Putamen (tissue), 1 donor: ENCODE data around the gene NPY.
"Not testable (repeated sequence)": the region's sequence is repeated elsewhere in the genome, so short reads cannot be mapped to it uniquely, and the experiment has no call there.

ENCODE experiments used
- DNase-seq: peaks from one replicate; pipeline ENCODE4 v3.0.0-alpha.2; 2016; ENCODE audit warnings: low spot score

Gene NPY

GRCh38 chr7:24283897-24284698, at the start of gene NPY:
Gene NPY (plus strand): TSS chr7:24284190. CDS start chr7:24285241, 1,051 bp downstream.
- no peak for DNase-seq

DNA sequence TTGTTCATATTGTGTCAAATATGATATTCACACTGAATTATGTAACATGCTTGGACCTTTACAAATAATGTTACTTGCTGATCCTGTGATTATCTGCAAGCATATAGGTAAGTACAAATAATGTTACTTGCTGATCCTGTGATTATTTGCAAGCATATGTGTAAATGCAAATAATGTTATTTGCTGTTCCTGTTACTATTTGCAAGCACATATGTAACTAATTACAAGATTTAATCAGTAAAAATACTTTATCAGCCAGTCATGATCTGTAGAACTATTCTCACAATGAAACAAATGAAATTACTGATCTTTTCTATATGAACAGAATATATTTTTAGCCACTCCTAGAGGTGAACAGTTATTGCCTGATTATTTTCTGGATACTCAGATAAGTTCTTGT, 44.7 kb upstream of the NPY start:
- DNase-seq, result no peak

DNA sequence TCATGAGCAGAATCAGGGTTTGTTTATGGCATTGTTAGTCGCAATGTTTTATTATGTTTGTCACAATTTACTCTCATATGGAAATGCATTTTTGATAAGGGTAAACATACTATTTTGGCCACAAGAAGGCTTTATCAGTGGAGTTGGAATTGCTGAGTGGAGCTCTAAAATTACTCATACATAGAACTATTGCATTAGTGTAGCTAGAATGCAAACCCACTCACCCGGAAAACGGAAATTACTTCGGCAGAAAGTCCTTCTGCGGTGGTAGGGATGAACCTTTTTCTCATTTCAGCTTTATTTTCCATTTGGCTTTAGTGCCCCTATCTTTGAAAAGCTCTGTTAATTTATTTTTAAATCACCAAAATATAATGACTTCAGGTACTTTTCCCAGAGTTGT, 42.8 kb upstream of the NPY start:
- DNase-seq, result no peak

- no peak for DNase-seq
These were observed 39.4 kb upstream of the NPY start for GRCh38 chr7:24244554-24244953.

DNA sequence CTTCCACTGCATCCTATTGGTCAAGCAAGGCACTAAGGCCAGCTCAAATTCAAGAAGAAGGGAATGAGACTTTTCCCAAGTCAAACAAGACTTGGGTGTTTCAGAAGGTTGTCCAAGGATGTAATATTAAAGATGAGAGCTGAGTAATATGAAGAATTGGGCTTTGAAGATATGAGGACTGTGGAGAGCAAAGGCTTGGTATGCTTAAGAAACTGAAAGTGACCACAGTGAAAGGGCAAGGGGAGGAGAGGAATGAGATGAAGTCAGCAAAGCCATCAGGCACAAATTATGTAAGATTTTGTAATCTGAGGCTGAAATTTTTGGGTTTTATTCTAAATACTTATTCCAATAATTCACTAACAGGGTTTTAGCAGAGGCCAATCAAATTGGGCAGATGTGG, 38.6 kb upstream of the NPY start:
- DNase-seq, result no peak

DNA sequence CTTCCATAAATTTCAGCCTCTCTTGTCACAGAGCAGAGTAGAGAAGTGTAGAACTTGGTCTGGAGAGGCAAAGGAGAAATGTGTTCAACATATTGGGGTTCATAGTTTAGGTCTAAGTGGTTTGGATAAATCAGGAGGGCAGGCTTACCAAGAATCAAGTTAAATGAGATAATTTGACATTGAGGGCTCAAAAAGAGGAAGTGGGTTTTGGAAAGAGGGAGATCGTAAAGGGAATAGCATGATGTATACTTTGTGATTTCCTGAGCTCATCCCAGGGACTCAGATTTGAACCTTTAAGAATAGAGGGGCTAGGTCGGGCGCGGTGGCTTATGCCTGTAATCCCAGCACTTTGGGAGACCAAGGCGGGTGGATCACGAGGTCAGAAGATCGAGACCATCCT, 34.7 kb upstream of the NPY start:
- DNase-seq, result no peak

DNA sequence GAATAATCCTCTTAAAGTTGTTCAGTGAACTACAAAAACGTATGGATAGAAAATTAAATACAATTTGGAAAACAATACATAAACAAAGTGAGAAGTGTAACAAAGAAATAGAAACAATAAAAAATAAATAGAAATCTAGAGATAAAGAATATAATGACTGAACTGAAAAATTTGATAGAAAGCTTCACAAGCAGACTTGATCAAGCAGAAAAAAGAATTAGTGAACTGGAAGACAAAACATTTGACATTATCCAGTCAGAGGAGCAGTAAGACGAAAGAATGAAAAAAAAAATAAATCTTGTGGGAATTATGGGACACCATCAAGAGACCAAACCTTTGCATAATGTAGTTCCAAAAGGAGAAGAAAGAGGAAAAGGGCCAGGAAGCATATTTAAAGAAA, 32.4 kb upstream of the NPY start:
- DNase-seq, result no peak

DNA sequence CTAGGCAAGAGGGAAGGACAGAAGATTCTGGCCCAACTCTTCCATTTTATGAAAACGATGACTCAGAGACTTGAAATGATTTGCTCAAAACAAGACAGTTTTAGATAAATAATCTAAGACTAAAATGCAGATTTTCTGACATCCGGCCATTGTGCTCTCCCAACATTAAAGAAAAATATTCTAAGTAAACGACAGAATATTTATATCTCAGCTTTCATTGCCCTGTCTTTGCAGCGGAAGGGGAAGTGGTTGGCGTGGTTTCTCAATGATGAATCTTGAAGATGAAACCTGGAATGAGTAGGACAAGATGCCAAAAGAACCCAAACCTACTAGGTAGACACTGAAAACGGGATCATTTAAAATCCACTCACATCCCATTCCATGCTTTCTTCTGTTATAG, 28.9 kb upstream of the NPY start:
- no peak for DNase-seq

GRCh38 chr7:24258324-24258723, 25.7 kb upstream of the NPY start:
- not testable (repeated sequence) for DNase-seq

DNA sequence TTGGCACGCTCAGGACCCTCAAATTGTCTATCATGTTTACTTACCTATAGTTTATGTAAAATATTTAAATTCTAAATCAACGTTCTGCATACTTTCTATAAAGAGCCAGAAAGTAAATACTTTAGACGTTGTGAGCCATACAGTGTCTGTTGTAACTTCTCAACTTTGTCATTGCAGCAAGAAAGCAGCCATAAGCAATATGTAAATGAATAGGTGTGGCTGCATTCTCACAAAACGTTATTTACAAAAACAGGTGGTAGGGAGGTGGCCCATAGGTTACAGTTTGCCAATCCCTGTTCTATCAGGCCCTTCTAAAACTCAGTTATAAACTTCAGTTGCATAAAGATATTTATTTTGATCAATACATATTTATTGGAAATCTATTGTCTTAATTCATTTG, 12.1 kb upstream of the NPY start:
- DNase-seq, result no peak

DNA sequence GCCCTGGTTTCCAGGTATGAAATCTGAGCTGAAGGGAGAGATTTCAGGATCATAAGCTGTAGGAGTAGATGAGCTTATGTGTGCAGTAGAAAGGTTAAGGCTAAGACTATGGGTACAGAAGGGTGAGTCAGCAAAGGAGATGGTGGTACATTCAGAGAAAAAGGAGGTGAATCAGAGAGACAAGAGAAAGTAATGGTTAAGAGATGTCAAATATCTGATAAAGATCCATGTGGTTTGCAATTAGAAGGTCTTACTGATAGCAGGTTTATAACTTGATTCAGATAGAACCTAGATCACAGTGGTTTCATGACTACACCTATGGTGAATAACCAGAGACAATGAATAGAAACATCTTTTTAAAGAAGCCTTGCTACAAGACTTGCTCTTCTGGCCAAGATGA, 4.5 kb upstream of the NPY start:
- no peak for DNase-seq

- DNase-seq, result no peak
These were observed 465 bp upstream of the NPY start for GRCh38 chr7:24283554-24283896.

GRCh38 chr7:24284699-24285506, 913 bp downstream of the NPY start:
- DNase-seq, result no peak

DNA sequence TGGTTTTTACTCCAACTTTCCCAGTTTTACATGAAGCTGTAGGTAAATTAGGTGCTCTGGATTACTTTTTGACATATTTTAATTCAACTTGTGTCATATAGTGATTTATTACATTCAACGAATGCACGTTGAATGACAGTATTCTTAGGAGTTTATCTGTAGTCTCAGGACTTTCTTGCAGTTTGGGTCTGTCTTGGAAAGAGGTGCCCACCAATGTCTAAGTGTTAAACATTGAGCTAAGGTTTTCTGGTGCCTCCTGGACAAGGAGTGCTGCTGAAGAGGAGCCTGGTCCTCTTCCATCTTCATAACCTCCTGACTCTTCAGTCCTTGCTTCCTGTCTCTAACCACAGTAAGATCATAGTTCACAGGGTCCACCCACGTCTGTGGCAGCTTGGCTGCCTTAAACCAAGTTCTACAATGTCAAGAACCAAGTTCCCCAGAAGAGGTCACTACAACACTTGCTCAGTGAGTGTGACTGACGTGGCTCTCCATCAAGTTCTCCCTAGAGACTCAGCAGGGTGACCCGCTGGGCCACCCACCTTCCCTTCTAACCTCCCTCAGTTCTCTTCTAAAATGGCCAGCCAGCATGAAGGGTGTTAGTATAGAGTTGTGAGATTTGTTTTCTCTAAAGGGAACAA, 6.1 kb downstream of the NPY start:
- peak; percentile 17 for DNase-seq

DNA sequence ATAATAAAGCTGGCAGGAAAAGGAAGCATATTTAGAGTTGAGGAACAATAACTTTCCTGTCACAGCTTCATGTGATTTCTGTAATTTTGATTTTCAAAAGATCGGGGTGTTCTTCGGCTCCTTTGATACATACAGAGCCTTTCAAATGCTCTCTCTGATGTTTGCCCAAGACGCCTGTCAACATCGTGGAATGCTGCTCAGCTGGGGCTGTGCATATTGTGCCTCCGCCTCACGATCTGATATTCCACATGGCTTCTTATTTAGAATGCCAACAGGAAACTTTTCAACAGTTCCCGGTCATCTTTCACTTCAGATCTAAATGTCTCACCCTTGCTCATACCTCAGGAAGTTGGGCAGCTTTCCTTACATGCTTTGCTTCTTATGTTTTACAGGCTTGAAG, 7.3 kb downstream of the NPY start:
- DNase-seq, result no peak

DNA sequence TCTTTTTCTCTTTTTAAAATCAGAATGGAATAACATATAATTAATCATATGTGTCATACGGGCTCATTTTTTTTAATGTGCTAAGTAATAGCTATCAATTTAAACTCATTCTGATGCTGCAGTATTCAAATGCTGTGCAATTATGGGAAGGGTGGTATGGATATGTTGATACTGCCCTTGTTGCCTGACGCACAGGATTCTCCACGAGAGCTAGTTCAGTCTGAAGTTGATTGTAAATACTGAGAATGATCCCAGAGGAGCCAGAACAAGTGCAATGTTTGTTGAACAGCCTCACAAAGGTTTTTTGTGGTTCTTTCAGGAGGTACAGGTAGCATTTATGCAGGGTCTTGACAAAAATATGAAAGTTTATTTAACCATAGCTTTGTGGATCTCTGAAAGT, 13.4 kb downstream of the NPY start:
- DNase-seq, result no peak

DNA sequence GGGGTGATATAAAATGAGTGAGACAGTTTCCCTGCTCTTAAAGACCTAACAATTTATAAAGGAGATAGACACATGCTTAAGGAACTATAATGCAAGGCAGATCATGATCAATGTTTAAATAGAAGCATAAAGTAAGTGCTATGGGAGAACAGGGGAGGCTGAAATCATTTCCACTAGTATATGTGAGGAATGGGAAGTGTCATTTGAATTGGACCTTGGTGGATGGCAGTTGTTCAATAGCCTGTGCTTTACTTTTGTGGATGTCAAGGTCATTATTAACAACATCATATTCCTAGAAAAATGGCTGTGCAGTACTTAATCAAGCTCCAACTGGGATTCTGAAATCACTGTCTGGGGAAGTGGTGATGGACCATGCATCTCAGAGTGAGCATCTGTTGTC, 14.7 kb downstream of the NPY start:
- no peak for DNase-seq

DNA sequence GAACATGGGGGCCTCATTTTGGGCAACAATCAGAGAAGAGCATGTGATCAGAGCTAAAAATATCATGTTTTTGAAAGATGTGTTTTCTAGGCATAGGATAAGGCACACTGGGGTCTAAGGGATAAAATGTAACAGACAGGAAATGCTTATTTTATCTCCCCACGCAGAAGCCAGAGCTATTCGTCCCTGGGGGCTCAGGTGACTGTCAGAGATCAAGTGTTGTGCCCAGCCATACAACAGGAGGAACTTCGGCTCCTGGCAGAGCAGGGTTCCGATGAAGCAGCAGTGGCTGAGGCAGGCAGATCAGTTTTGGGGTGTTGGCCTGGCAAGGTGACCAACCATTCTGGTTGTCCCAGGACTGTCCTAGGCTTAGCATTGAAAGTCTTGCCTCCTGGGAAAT, 15.2 kb downstream of the NPY start:
- no peak for DNase-seq

DNA sequence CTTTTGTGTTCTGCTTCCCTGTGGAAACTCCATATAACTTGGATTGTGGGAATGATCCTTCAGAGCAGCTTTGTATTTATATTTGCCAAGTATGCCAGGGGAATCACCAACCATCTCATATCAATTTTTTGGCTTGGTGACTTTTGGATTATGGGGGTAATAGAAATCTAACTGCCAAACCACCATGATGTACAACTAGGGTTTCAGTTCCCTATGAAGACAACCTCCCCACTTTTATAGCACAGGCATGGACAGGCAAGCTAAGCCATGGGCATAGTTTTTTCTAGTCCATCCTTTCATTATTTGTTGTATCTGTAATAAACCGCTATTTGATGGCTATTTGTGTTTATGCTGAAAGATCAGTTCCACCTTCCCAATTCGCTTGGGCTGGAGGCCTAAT, 17.7 kb downstream of the NPY start:
- no peak for DNase-seq

GRCh38 chr7:24304494-24305095, 20.6 kb downstream of the NPY start:
- DNase-seq, result no peak

GRCh38 chr7:24307326-24307725, 23.3 kb downstream of the NPY start:
- no peak for DNase-seq

DNA sequence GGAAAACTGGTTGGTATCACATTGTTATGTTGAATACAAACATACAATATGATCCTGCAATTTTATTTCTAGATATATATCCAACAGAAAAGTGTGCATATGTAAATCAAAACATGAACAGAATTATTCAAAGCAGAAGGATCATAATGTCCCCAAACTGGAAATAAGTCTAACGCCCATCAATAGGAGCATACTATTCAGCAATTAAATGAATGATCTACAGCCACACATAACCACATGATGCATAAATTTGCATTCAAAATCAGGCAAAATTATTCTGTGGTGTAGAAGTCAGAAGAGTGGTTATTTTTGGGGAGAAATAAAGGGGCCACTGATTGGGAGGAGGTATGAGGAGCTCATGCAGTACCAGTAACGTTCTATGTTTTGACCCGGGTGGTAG, 28.6 kb downstream of the NPY start:
- no peak for DNase-seq

DNA sequence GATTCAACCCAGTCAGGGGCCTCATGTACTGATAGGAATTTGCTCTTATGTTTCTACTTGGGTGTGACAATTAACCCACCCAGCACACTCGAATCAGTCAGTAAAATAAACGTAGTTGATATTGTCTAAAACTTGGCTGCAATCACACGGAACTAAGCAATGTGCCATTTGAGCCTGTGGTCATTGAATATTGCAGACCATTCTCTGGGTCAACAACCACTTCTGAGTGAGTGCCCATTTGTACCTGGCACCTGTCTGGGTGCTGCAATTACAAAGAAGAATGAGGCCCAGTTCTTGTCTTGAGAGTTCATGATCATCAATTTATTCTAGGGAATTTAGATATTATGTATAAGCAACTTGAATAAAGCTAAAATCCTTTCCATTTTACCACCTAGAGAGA, 29.8 kb downstream of the NPY start:
- no peak for DNase-seq
